Stimulated activated CD4-positive, alpha-beta T cell treated with anti-CD3 and anti-CD28 coated beads, Interleukin-1b, Interleukin-23, amount 100 ng/mL, for 4 hours (primary cell): Measurements from ENCODE around the gene GCNT3.
"Not testable (repeated sequence)": the region's sequence is repeated elsewhere in the genome, so short reads cannot be mapped to it uniquely, and the experiment has no call there.

Experiments
- DNase-seq, 2 donors: peaks; one replicate each; pipeline ENCODE4 v3.0.0-alpha.2; 2020; ENCODE audit warnings: low read depth in 2 of 2

GCNT3 gene

GRCh38 chr15:59618406-59618805 lies 6.8 kb downstream of the GCNT3 start:
- no peak for DNase-seq

DNA sequence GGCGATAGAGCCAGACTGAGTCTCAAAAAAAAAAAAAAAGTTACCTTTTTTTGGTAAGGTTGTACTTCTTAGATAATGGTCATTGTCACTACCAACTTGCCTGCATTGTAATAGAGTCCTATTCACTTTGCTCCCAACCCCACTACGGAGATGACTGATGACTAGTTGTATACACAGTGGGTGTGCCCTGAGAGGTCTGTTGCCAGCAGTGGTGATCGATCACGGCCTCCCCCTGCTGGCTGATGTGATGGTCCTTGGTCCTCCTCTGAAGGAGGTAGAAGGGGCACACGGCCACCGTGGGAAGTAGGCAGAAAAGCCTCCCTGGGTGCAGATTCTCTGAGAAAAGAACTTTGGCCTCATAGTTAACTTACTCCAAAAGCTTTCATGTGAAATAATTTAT lies 10.7 kb downstream of the GCNT3 start:
- DNase-seq = peak in 1 of 2 donors; percentile 15

GRCh38 chr15:59632714-59633113 lies 21.1 kb downstream of the GCNT3 start:
- no peak for DNase-seq

GRCh38 chr15:59636184-59636583 lies 24.6 kb downstream of the GCNT3 start:
- no peak for DNase-seq

DNA sequence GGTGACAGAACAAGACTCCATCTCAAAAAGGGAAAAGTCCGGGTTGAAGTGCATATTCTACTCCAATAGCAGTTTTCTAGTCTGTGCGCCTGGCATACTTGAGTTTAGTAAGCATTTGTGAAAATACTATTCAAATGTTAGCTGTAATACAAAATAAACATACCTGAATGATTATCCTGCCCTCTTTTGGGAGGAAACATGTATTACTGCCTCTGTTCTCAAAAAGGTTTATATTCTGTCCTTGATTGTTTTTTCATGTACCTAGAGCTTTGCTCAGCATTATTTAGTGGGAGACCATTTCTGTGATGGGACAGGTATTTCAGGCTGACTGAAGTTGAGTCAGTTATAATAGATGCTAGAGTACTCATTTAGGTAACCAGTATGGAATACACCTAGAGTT lies 25.9 kb downstream of the GCNT3 start:
- not testable (repeated sequence) for DNase-seq

DNA sequence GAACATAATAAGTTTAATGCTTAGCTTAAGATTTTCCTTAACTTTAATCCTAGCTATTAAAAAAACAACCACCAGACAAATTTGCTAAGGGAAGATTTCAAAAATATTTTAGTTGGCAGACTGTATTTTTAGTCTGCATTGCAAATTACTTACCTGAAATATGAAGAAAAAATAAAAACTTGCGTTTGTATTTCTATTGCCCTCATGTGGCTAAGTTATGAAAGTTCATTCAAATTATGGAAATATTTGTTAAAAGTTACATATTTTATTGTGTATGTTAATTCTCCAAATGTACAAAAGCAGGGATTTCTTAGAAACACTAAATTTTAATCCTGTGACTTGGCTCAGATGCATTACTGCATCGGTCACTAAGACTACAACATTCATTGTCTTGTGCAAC lies 30.8 kb downstream of the GCNT3 start:
- DNase-seq = no peak

- DNase-seq = no peak
Observed at GRCh38 chr15:59644756-59645155, 33.2 kb downstream of the GCNT3 start.

DNA sequence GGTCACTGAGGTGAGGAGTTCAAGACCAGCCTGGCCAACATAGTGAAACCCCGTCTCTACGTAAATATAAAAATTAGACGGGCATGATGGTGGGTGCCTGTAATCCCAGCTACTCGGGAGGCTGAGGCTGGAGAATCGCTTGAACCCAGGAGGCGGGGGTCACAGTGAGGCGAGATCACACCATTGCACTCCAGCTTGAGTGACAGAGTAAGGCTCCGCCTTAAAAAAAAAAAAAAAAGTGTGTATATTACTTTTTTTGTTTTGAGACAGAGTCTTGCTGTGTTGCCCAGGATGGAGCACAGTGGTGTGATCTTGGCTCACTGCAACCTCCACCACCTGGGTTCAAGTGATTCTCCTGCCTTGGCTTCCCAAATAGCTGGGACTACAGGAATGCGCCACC lies 34.2 kb downstream of the GCNT3 start:
- DNase-seq = not testable (repeated sequence)

GRCh38 chr15:59646277-59646676 lies 34.7 kb downstream of the GCNT3 start:
- no peak for DNase-seq

DNA sequence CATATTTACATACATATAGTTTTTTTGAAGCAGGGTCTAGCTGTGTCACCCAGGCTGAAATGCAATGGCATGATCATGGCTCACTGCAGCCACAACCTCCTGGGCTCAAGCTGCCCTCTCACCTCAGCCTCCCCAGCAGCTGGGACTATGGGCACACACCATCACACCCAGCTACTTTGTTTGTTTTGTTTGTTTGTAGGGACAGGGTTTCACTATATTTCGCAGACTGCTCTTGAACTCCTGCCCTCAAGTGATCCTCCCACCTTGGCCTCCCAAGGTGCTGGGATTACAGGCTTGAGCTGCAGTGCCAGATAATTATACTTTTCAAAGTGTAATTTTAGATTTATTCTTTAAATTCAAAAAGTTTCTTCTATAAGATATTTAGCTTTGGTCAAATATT lies 35.5 kb downstream of the GCNT3 start:
- DNase-seq = no peak

DNA sequence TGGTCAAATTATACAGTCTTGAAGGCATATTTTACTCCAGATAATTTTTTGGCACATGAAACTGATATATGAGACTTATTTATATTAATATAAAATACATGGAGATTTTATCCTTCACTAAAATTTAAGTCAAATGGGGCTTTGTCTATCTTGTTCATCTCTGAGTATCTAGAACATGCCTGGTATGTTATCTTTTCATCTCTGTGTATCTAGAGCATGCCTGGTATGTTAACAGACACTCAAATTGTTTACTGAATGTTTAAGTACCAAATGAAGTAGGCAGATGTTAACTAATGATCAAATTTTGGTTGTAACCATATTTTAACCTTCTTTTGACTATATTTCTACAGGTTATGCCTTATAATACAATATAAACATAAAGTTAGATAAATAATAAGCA lies 38.0 kb downstream of the GCNT3 start:
- no peak for DNase-seq

DNA sequence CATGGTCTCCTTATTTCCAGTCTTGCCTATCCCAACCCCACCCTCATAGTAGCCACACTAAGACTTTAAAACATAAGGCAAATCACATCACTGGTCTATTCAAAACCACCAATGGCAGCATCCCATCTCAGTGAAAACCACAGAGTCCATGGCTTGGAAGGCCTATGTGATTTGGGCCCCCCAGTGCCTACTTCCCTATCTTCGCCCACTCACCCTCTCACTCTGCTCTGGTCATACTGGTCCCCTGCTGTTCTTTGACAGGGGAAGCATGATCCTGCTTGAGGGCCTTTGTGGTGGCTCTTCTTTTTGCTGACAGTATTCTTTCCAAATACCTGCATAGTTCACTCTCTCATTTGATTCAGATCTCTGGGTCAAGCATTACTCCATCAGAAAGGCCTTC lies 42.5 kb downstream of the GCNT3 start:
- DNase-seq = no peak

GRCh38 chr15:59656897-59657634 lies 45.5 kb downstream of the GCNT3 start, which contains the start of gene GTF2A2:
GTF2A2 (minus strand) TSS chr15:59657515; CDS start chr15:59652277, 5,238 bp downstream.
- DNase-seq = peak; percentile 82 to 86

DNA sequence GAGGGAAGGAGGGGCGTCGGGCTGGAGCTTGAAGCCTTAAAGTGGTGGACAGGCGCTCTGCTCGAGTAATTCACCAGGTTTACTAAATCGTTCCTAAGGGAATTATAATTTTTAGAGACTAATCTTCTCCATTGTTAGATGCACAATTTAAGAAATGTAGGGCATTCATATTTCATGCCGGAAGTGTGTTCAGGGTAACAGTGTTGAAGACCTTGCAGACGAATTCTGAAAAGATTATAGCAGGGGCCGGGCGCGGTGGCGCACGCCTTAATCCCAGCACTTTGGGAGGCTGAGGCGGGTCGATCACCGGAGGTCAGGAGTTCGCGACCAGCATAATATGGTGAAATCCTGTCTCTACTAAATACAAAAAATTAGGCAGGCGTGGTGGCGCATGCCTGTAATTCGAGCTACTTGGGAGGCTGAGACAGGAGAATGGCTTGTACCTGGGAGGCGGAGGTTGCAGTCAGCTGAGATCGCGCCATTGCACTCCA lies 46.1 kb downstream of the GCNT3 start:
- no peak for DNase-seq

- DNase-seq = no peak
Observed at GRCh38 chr15:59659366-59659765, 47.8 kb downstream of the GCNT3 start.

GRCh38 chr15:59662260-59662659 lies 50.7 kb downstream of the GCNT3 start:
- no peak for DNase-seq

GRCh38 chr15:59668556-59668955 lies 57.0 kb downstream of the GCNT3 start:
- DNase-seq = no peak
